ENCODE measurements around the gene ANKRD34A.

The ANKRD34A gene

GRCh38 chr1:145999321-146000024 lies 35.1 kb upstream of the ANKRD34A start:
- peak; percentile 39 for DNase-seq
- H3K27ac ChIP-seq (ENCODE audit: low read length): peak overlapping the region; percentile 38
- TF ChIP-seq, protein P1, sequence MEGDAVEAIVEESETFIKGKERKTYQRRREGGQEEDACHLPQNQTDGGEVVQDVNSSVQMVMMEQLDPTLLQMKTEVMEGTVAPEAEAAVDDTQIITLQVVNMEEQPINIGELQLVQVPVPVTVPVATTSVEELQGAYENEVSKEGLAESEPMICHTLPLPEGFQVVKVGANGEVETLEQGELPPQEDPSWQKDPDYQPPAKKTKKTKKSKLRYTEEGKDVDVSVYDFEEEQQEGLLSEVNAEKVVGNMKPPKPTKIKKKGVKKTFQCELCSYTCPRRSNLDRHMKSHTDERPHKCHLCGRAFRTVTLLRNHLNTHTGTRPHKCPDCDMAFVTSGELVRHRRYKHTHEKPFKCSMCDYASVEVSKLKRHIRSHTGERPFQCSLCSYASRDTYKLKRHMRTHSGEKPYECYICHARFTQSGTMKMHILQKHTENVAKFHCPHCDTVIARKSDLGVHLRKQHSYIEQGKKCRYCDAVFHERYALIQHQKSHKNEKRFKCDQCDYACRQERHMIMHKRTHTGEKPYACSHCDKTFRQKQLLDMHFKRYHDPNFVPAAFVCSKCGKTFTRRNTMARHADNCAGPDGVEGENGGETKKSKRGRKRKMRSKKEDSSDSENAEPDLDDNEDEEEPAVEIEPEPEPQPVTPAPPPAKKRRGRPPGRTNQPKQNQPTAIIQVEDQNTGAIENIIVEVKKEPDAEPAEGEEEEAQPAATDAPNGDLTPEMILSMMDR (IDR thresholded peaks at IDR 0.05; ENCODE audit: borderline replicate concordance, extremely low read depth, low read length, poor library complexity, severe bottlenecking): no peak
- no peak for TF ChIP-seq EZH2 (IDR thresholded peaks at IDR 0.05; ENCODE audit: borderline replicate concordance, low read depth, low read length, severe bottlenecking)

GRCh38 chr1:145997718-145998023 lies 33.3 kb upstream of the ANKRD34A start:
- Histone ChIP-seq H3K27ac (ENCODE audit: low read length) (peak overlapping the region; percentile 97), H3K79me2 (ENCODE audit: insufficient read depth, low read length) (peaks cover 18% of the 10 kb centered on the region), H3K9me3 (ENCODE audit: insufficient read depth, low read length, severe bottlenecking) (no peaks in the 10 kb centered on the region), H3K4me3 (ENCODE audit: low read depth in 1 of 2, low read length in 2 of 2) (peak overlapping the region in 1 of 2 experiments; percentile 84; a peak in 1 of 4 replicates), H3K4me2 (ENCODE audit: insufficient read depth, low read length) (peak overlapping the region; percentile 97), H3K4me1 (ENCODE audit: insufficient read depth, low read length) (peaks cover 61% of the 10 kb centered on the region), H3K27me3 (ENCODE audit: insufficient read depth, low read length, poor library complexity) (no peaks in the 10 kb centered on the region), H3K36me3 (ENCODE audit: insufficient read depth, low read length) (peaks cover 18% of the 10 kb centered on the region), H4K20me1 (ENCODE audit: insufficient read depth, low read length) (no peaks in the 10 kb centered on the region), H2AFZ (ENCODE audit: low read depth, low read length) (no peak overlapping the region), H3K9ac (ENCODE audit: low read depth, low read length) (peak overlapping the region; percentile 73)
- no peak for DNase-seq
- TF ChIP-seq EZH2 (IDR thresholded peaks at IDR 0.05; ENCODE audit: borderline replicate concordance, low read depth, low read length, severe bottlenecking): no peak
- TF ChIP-seq, protein P1 (IDR thresholded peaks at IDR 0.05; ENCODE audit: borderline replicate concordance, extremely low read depth, low read length, poor library complexity, severe bottlenecking): no peak
- ATAC-seq (ENCODE audit: insufficient read depth, low read depth): no peak

More at GRCh38 chr1:145999321-146000024, 35.1 kb upstream of the ANKRD34A start:
- no peak overlapping the region; the same call in 1 of the 2 replicates for H3K9ac ChIP-seq (ENCODE audit: low read depth, low read length)
- H3K9me3 ChIP-seq (ENCODE audit: insufficient read depth, low read length, severe bottlenecking): no peaks in the 10 kb centered on the region
- 0 out of 3 replicates have a peak, but pooled peaks have one; percentile 11 for ATAC-seq (ENCODE audit: insufficient read depth, low read depth)
- peaks cover 18% of the 10 kb centered on the region for H3K79me2 ChIP-seq (ENCODE audit: insufficient read depth, low read length)
- peak overlapping the region; percentile 53; the same call in 1 of the 2 replicates for H2AFZ ChIP-seq (ENCODE audit: low read depth, low read length)
- H3K4me3 ChIP-seq (ENCODE audit: low read depth in 1 of 2, low read length in 2 of 2): no peak overlapping the region
- no peak overlapping the region for H3K4me2 ChIP-seq (ENCODE audit: insufficient read depth, low read length)
- H3K27me3 ChIP-seq (ENCODE audit: insufficient read depth, low read length, poor library complexity): no peaks in the 10 kb centered on the region
- peaks cover 5% of the 10 kb centered on the region for H3K36me3 ChIP-seq (ENCODE audit: insufficient read depth, low read length)
- peaks cover 56% of the 10 kb centered on the region for H3K4me1 ChIP-seq (ENCODE audit: insufficient read depth, low read length)
- no peaks in the 10 kb centered on the region for H4K20me1 ChIP-seq (ENCODE audit: insufficient read depth, low read length)

GRCh38 chr1:145997016-145997717 lies 32.8 kb upstream of the ANKRD34A start:
- Histone ChIP-seq H3K79me2 (ENCODE audit: insufficient read depth, low read length) (peaks cover 18% of the 10 kb centered on the region), H3K27me3 (ENCODE audit: insufficient read depth, low read length, poor library complexity) (no peaks in the 10 kb centered on the region), H3K27ac (ENCODE audit: low read length) (peak overlapping the region; percentile 97), H4K20me1 (ENCODE audit: insufficient read depth, low read length) (no peaks in the 10 kb centered on the region), H3K4me1 (ENCODE audit: insufficient read depth, low read length) (peaks cover 61% of the 10 kb centered on the region), H3K36me3 (ENCODE audit: insufficient read depth, low read length) (peaks cover 18% of the 10 kb centered on the region), H3K9ac (ENCODE audit: low read depth, low read length) (peak overlapping the region; percentile 73), H3K9me3 (ENCODE audit: insufficient read depth, low read length, severe bottlenecking) (no peaks in the 10 kb centered on the region), H3K4me3 (ENCODE audit: low read depth in 1 of 2, low read length in 2 of 2) (peak overlapping the region; percentile 75 to 84), H3K4me2 (ENCODE audit: insufficient read depth, low read length) (peak overlapping the region; percentile 97), H2AFZ (ENCODE audit: low read depth, low read length) (peak overlapping the region; percentile 84)
- TF ChIP-seq, protein P1 (IDR thresholded peaks at IDR 0.05; ENCODE audit: borderline replicate concordance, extremely low read depth, low read length, poor library complexity, severe bottlenecking): no peak
- TF ChIP-seq EZH2 (IDR thresholded peaks at IDR 0.05; ENCODE audit: borderline replicate concordance, low read depth, low read length, severe bottlenecking): no peak
- DNase-seq: peak; percentile 82
- peak; percentile 76 for ATAC-seq (ENCODE audit: insufficient read depth, low read depth)
